A549 (cell line): Measurements from ENCODE around the gene XYLT1. TPM values are rescaled to one million over a fixed set of nuclear protein-coding genes. Genes with fewer than 3 reads are reported as not detected.

Experiments used
- ATAC-seq, 2 experiments: fragments of 200-7000 bp in 1 of 2; fragments of >200 bp in 1 of 2; cut with Nextera tagmentation in 1 of 2; cut with Tn5 transposase in 1 of 2; 3 replicates each; pipeline versions ENCODE4 v1.8.0 to v1.9.1; 2018 to 2020; ENCODE audit warnings: mild to moderate bottlenecking in 1 of 2, moderate library complexity in 1 of 2
- CTCF ChIA-PET: fragments of 300-600 bp; sonication (Branson Sonifier 250); formaldehyde crosslinking; extraction: SDS; loops from one replicate; lab custom pipeline; 2021; ENCODE audit warnings: antibody characterized with exemption, inconsistent platforms; lab: Yijun Ruan, JAX
- POLR2A ChIA-PET: fragments of 350-600 bp; formaldehyde crosslinking; extraction: SDS; loops from one replicate; lab custom pipeline; 2021; ENCODE audit warnings: antibody characterized with exemption, inconsistent platforms; lab: Yijun Ruan, JAX
- DNase-seq, 2 experiments: peaks; one replicate each; pipeline versions ENCODE4 v3.0.0 to v3.0.0-alpha.2; 2011 to 2016; ENCODE audit warnings: low read depth in 1 of 2, low spot score in 1 of 2
- FAIRE-seq: peaks from 2 replicates; lab custom pipeline; 2011; peaks lifted over from hg19 to GRCh38; lab: Jason Lieb, UNC
- H3K27ac ChIP-seq, 2 experiments: fragments of >200 bp; sonication (Bioruptor Twin); formaldehyde crosslinking; 3 replicates each; pipeline ENCODE4 v1.5.1; 2016 to 2017
- H3K4me1 ChIP-seq: fragments of >200 bp; sonication (Bioruptor Twin); formaldehyde crosslinking; 3 replicates; pipeline ENCODE4 v1.6.1; 2016
- H3K4me2 ChIP-seq: fragments of >200 bp; sonication (Bioruptor Twin); formaldehyde crosslinking; 3 replicates; pipeline ENCODE4 v1.6.1; 2016
- H3K4me3 ChIP-seq: fragments of >200 bp; sonication (Bioruptor Twin); formaldehyde crosslinking; 3 replicates; pipeline ENCODE4 v1.5.1; 2016
- H3K9me3 ChIP-seq: fragments of >200 bp; sonication (Bioruptor Twin); formaldehyde crosslinking; 3 replicates; pipeline ENCODE4 v1.6.1; 2016
- CEBPB ChIP-seq, 2 experiments: fragments of >200 bp in 1 of 2; sonication (Bioruptor Twin) in 1 of 2; formaldehyde crosslinking in 1 of 2; IDR thresholded peaks; 2 replicates each; pipeline ENCODE4 v1.6.1; 2012 to 2016
- CHD4 ChIP-seq: fragments of 200-600 bp; sonication (generic); IDR thresholded peaks from 2 replicates; pipeline ENCODE4 v1.6.1; 2016; ENCODE audit warnings: antibody characterized with exemption, mild to moderate bottlenecking, borderline replicate concordance
- EHMT2 ChIP-seq: fragments of 200-600 bp; sonication (generic); IDR thresholded peaks from 2 replicates; pipeline ENCODE4 v1.6.1; 2016; ENCODE audit warnings: antibody characterized with exemption, low read depth, mild to moderate bottlenecking, moderate library complexity
- EP300 ChIP-seq, 2 experiments: fragments of >200 bp; sonication (Bioruptor Twin); formaldehyde crosslinking; IDR thresholded peaks; 2 replicates in 1 of 2; 3 replicates in 1 of 2; pipeline ENCODE4 v1.6.1; 2016 to 2017
- ESRRA ChIP-seq: fragments of 150-350 bp; IDR thresholded peaks from 2 replicates; pipeline ENCODE4 v1.6.1; 2014; ENCODE audit warnings: mild to moderate bottlenecking, low read length, borderline replicate concordance
- FOSL2 ChIP-seq, 2 experiments: fragments of 450-650 bp in 1 of 2; fragments of >200 bp in 1 of 2; sonication (Bioruptor Twin) in 1 of 2; formaldehyde crosslinking; IDR thresholded peaks; 2 replicates each; pipeline versions ENCODE4 v1.5.0 to v1.6.1; 2016 to 2020; ENCODE audit warnings: mild to moderate bottlenecking in 1 of 2, moderate library complexity in 1 of 2
- FOXS1 ChIP-seq: fragments of 250-450 bp; sonication (Bioruptor Pico); IDR thresholded peaks from 2 replicates; pipeline ENCODE4 v1.5.0; 2020; ENCODE audit warnings: mild to moderate bottlenecking, moderate library complexity
- HOXB5 ChIP-seq: fragments of 250-450 bp; sonication (Bioruptor Pico); IDR thresholded peaks from 2 replicates; pipeline ENCODE4 v1.5.0; 2020; ENCODE audit warnings: mild to moderate bottlenecking, moderate library complexity
- NR3C1 ChIP-seq: fragments of >200 bp; sonication (Bioruptor Twin); formaldehyde crosslinking; IDR thresholded peaks from 3 replicates; pipeline ENCODE4 v1.6.1; 2017
- PHF8 ChIP-seq: fragments of 200-600 bp; sonication (generic); IDR thresholded peaks from 2 replicates; pipeline ENCODE4 v1.6.1; 2016; ENCODE audit warnings: low read depth, mild to moderate bottlenecking, antibody characterized with exemption, moderate library complexity, borderline replicate concordance
- POLR2A ChIP-seq: IDR thresholded peaks from 2 replicates; pipeline ENCODE4 v1.6.1; 2012; ENCODE audit warnings: mild to moderate bottlenecking, low read length
- RAD21 ChIP-seq, 2 experiments: fragments of >200 bp in 1 of 2; sonication (Bioruptor Twin) in 1 of 2; formaldehyde crosslinking in 1 of 2; IDR thresholded peaks in 1 of 2; conservative IDR thresholded peaks in 1 of 2; 2 replicates in 1 of 2; 3 replicates in 1 of 2; pipeline ENCODE4 v1.6.1; 2012 to 2018; ENCODE audit warnings: inconsistent platforms in 1 of 2
- RCOR1 ChIP-seq: fragments of 150-350 bp; IDR thresholded peaks from 2 replicates; pipeline ENCODE4 v1.6.1; 2014; ENCODE audit warnings: antibody characterized with exemption, low read length, low read depth
- RFX5 ChIP-seq: fragments of 450-650 bp; IDR thresholded peaks from 2 replicates; pipeline ENCODE4 v1.7.1; 2014; ENCODE audit warnings: antibody characterized with exemption, mild to moderate bottlenecking, moderate library complexity
- SMC3 ChIP-seq: fragments of >200 bp; sonication (Bioruptor Twin); formaldehyde crosslinking; IDR thresholded peaks from 3 replicates; pipeline ENCODE4 v1.6.1; 2018; ENCODE audit warnings: inconsistent platforms
- ZC3H11A ChIP-seq: fragments of 450-650 bp; IDR thresholded peaks from 2 replicates; pipeline ENCODE4 v1.6.1; 2014; ENCODE audit warnings: antibody characterized with exemption, mild to moderate bottlenecking
- WGBS: methylation state at CpG from one replicate; pipeline ENCODE4 v1.1.6; 2017; ENCODE audit errors: missing lambda C conversion rate; 5-methylcytosine and 5-hydroxymethylcytosine counted together
- polyA plus RNA-seq, 4 experiments: library from polyadenylated mRNA; depleted of rRNA in 3 of 4; stranded (reverse); fragments of >200 nt; fragmentation: RNase III in 1 of 4; extraction: RNeasy Plus Mini Kit Qiagen cat#74134 plus additional on column Dnase treatment in 1 of 4; gene quantifications; 2 replicates in 3 of 4; 3 replicates in 1 of 4; pipeline ENCODE4 v1.2.3, GENCODE V29; 2011 to 2017
- TF ChIP-seq, protein P1 (sequence below): fragments of 150-350 bp; IDR thresholded peaks from 2 replicates; pipeline ENCODE4 v1.6.1; 2014; ENCODE audit warnings: low read depth, mild to moderate bottlenecking, low read length
- TF ChIP-seq, protein P2 (sequence below): fragments of >200 bp; sonication (Bioruptor Twin); formaldehyde crosslinking; IDR thresholded peaks from 3 replicates; pipeline ENCODE4 v1.6.1; 2016
- TF ChIP-seq, protein P3 (sequence below): fragments of 450-650 bp; IDR thresholded peaks from 2 replicates; pipeline ENCODE4 v1.6.1; 2014; ENCODE audit warnings: antibody characterized with exemption
- TF ChIP-seq, protein P4 (sequence below): IDR thresholded peaks from 2 replicates; pipeline ENCODE4 v1.6.1; 2012
- TF ChIP-seq, protein P5 (sequence below): IDR thresholded peaks from 2 replicates; pipeline ENCODE4 v1.6.1; 2012; ENCODE audit warnings: low read depth, borderline replicate concordance
- TF ChIP-seq, protein P6 (sequence below): fragments of >200 bp; sonication (Bioruptor Twin); formaldehyde crosslinking; IDR thresholded peaks from 3 replicates; pipeline ENCODE4 v1.5.1; 2016
- TF ChIP-seq, protein P7 (sequence below): IDR thresholded peaks from 2 replicates; pipeline ENCODE4 v1.6.1; 2012

The XYLT1 gene
- polyA plus RNA-seq, 2 of the 4 experiments (the other 2 are of a cell fraction), result 0.78 to 0.88 TPM

DNA sequence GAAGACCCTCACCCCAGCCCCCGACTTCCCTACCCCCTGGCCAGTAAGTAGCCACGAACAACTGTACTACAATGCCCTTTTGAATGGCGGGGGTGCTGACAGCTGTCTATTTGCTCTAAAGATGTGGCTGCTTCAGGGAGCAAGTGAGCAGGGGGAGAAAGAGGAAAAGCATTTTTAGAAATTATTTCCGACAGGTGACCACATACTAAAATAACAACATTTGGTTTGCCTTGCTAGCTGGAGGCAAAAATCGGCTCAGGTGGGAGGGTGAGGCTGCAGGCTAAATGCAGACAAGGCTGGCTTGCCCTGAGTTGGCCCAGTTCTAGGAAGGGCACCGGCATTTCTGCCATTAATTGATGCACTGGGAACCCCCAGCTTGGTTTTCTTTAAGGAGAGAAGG lies 188.5 kb downstream of the XYLT1 start (continued):
- TF ChIP-seq CEBPB (IDR thresholded peaks at IDR 0.05), result no peak
- TF ChIP-seq, all 56 proteins: peak for 0

DNA sequence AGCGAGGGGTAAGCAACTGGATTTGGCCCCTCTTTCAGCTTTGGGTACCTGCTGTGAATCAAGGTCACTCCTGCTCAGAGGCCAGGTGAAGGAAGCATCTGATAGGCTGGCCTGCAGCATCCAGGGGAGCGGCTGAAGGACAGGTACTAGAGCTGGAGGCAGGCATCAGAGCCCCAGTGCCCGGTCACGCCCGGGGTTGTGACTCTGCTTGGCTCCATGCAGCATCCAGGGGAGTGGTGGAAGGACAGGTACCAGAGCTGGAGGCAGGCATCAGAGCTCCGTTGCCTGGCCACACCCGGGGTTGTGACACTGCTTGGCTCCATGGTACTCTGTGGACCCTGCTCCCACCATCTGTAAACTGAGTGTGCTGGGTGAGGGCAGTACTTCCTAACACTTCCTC lies 189.7 kb downstream of the XYLT1 start:
- Histone ChIP-seq H3K4me1 (no peaks in the 10 kb centered on the region; the same call in 2 of the 3 replicates), H3K4me3 (no peak overlapping the region), H3K27ac (no peak overlapping the region), H3K4me2 (no peak overlapping the region), H3K9me3 (no peaks in the 10 kb centered on the region)
- FAIRE-seq (no peak), ATAC-seq (no peak), DNase-seq (no peak)
- ChIA-PET CTCF (no interaction called here), POLR2A (no interaction called here)
- TF ChIP-seq, protein P1, sequence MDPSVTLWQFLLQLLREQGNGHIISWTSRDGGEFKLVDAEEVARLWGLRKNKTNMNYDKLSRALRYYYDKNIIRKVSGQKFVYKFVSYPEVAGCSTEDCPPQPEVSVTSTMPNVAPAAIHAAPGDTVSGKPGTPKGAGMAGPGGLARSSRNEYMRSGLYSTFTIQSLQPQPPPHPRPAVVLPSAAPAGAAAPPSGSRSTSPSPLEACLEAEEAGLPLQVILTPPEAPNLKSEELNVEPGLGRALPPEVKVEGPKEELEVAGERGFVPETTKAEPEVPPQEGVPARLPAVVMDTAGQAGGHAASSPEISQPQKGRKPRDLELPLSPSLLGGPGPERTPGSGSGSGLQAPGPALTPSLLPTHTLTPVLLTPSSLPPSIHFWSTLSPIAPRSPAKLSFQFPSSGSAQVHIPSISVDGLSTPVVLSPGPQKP, result no peak
- TF ChIP-seq POLR2A (no peak), RFX5 (no peak), ESRRA (no peak), CHD4 (no peak), EP300 (IDR thresholded peaks at IDR 0.05) (no peak)
- TF ChIP-seq, protein P2, sequence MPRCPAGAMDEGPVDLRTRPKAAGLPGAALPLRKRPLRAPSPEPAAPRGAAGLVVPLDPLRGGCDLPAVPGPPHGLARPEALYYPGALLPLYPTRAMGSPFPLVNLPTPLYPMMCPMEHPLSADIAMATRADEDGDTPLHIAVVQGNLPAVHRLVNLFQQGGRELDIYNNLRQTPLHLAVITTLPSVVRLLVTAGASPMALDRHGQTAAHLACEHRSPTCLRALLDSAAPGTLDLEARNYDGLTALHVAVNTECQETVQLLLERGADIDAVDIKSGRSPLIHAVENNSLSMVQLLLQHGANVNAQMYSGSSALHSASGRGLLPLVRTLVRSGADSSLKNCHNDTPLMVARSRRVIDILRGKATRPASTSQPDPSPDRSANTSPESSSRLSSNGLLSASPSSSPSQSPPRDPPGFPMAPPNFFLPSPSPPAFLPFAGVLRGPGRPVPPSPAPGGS, result no peak
- WGBS, result 17% methylated on average over 7 of the region's 7 CpGs

DNA sequence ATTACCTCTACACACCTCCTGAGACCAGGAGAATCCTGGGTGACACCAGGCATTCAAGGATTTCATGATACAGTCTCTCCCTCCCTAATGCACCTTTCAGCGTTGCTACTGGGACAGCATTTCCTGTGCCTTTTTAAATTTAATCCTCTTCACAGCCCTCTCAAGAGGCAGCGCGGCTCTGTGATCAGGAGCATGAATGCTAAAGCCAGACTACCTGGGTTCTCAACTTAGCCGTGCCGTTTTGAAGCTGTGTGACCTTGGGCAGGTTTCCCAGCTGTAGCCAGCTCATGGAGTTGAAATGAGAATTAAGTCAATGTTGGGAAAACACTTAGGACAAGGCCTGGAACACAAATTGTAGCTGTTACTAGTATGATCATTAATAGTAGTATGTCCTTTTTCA lies 191.8 kb downstream of the XYLT1 start:
- Histone ChIP-seq H3K4me3 (no peak overlapping the region), H3K27ac (no peak overlapping the region), H3K9me3 (no peaks in the 10 kb centered on the region), H3K4me1 (peaks cover 12% of the 10 kb centered on the region; the same call in 2 of the 3 replicates), H3K4me2 (no peak overlapping the region)
- FAIRE-seq (no peak), ATAC-seq (no peak), DNase-seq (no peak)
- ChIA-PET POLR2A (no interaction called here), CTCF (interaction anchor here (0.9 kb wide), 1 partner anchor 13 kb away, joined by 3 read pairs; no protein-coding TSS in a partner anchor)
- TF ChIP-seq, protein P3, sequence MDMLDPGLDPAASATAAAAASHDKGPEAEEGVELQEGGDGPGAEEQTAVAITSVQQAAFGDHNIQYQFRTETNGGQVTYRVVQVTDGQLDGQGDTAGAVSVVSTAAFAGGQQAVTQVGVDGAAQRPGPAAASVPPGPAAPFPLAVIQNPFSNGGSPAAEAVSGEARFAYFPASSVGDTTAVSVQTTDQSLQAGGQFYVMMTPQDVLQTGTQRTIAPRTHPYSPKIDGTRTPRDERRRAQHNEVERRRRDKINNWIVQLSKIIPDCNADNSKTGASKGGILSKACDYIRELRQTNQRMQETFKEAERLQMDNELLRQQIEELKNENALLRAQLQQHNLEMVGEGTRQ, result no peak
- WGBS, result 28% methylated on average over 5 of the region's 5 CpGs

DNA sequence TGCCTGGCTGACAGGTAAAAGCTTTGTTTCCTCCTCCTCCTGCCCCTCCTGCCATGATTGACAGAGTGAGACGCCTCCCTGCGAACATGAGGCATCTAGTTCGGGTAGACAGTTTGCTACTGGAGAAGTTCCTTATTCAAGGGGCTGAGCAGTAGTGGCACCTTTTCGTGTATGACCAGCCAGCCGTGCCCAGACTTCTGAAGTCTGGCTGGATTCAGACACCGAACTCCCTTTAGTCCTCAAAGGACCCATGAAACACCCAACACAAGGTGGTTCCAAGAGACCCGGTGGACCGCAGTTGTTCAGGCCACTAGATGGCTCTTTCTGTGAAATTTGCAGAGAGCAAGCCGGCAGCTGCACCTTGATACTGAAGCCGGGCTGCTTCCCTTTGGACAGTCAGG lies 192.8 kb downstream of the XYLT1 start:
- H3K27ac ChIP-seq, result no peak overlapping the region; a peak in 1 of 6 replicates
- H3K4me1 ChIP-seq, result peaks cover 18% of the 10 kb centered on the region
- no peak for FAIRE-seq
- H3K4me3 ChIP-seq, result no peak overlapping the region
- WGBS, result 15% methylated on average over 10 of the region's 10 CpGs
- peak; percentile 22 to 28 for DNase-seq
- POLR2A ChIA-PET, result no interaction called here
- H3K9me3 ChIP-seq, result no peaks in the 10 kb centered on the region
- peak; percentile 61 to 71; a peak in 5 of 6 replicates for ATAC-seq
- peak overlapping the region; percentile 39; the same call in 2 of the 3 replicates for H3K4me2 ChIP-seq
- CTCF ChIA-PET, result interaction anchor here (0.9 kb wide), 1 partner anchor 14 kb away, joined by 3 read pairs; no protein-coding TSS in a partner anchor
- TF ChIP-seq, protein P4, sequence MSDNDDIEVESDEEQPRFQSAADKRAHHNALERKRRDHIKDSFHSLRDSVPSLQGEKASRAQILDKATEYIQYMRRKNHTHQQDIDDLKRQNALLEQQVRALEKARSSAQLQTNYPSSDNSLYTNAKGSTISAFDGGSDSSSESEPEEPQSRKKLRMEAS, result no peak
- no peak for TF ChIP-seq FOSL2 (IDR thresholded peaks at IDR 0.05)
- TF ChIP-seq FOSL2 (CRISPR knock-in tag; IDR thresholded peaks at IDR 0.05), result no peak
- no peak for TF ChIP-seq RCOR1
- TF ChIP-seq, protein P5, sequence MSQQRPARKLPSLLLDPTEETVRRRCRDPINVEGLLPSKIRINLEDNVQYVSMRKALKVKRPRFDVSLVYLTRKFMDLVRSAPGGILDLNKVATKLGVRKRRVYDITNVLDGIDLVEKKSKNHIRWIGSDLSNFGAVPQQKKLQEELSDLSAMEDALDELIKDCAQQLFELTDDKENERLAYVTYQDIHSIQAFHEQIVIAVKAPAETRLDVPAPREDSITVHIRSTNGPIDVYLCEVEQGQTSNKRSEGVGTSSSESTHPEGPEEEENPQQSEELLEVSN, result no peak
- TF ChIP-seq, protein P6, sequence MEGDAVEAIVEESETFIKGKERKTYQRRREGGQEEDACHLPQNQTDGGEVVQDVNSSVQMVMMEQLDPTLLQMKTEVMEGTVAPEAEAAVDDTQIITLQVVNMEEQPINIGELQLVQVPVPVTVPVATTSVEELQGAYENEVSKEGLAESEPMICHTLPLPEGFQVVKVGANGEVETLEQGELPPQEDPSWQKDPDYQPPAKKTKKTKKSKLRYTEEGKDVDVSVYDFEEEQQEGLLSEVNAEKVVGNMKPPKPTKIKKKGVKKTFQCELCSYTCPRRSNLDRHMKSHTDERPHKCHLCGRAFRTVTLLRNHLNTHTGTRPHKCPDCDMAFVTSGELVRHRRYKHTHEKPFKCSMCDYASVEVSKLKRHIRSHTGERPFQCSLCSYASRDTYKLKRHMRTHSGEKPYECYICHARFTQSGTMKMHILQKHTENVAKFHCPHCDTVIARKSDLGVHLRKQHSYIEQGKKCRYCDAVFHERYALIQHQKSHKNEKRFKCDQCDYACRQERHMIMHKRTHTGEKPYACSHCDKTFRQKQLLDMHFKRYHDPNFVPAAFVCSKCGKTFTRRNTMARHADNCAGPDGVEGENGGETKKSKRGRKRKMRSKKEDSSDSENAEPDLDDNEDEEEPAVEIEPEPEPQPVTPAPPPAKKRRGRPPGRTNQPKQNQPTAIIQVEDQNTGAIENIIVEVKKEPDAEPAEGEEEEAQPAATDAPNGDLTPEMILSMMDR, result peak; percentile 34; the same call in 1 of the 3 replicates
- no peak for TF ChIP-seq HOXB5 (CRISPR knock-in tag)
- TF ChIP-seq RAD21 (conservative IDR thresholded peaks at IDR 0.05 in 1 of 2, IDR thresholded peaks at IDR 0.05 in 1 of 2), result peak; percentile 12 to 44; a peak in 4 of 5 replicates
- TF ChIP-seq, protein P7, sequence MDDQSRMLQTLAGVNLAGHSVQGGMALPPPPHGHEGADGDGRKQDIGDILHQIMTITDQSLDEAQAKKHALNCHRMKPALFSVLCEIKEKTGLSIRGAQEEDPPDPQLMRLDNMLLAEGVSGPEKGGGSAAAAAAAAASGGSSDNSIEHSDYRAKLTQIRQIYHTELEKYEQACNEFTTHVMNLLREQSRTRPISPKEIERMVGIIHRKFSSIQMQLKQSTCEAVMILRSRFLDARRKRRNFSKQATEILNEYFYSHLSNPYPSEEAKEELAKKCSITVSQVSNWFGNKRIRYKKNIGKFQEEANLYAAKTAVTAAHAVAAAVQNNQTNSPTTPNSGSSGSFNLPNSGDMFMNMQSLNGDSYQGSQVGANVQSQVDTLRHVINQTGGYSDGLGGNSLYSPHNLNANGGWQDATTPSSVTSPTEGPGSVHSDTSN, result no peak
- no peak for TF ChIP-seq FOXS1 (CRISPR knock-in tag)
- peak; percentile 45; the same call in 2 of the 3 replicates for TF ChIP-seq SMC3
- TF ChIP-seq EHMT2, result no peak
- no peak for TF ChIP-seq NR3C1
- TF ChIP-seq PHF8, result no peak
- TF ChIP-seq, protein P2, result no peak
- no peak for TF ChIP-seq RFX5
- TF ChIP-seq ZC3H11A, result no peak
